Measurements from ENCODE around the gene TUBGCP4.

Gene TUBGCP4

GRCh38 chr15:43440721-43441281 lies 69.9 kb downstream of the TUBGCP4 start:
- peak; percentile 44 for DNase-seq (ENCODE audit: low spot score)
- TF ChIP-seq, protein P1, sequence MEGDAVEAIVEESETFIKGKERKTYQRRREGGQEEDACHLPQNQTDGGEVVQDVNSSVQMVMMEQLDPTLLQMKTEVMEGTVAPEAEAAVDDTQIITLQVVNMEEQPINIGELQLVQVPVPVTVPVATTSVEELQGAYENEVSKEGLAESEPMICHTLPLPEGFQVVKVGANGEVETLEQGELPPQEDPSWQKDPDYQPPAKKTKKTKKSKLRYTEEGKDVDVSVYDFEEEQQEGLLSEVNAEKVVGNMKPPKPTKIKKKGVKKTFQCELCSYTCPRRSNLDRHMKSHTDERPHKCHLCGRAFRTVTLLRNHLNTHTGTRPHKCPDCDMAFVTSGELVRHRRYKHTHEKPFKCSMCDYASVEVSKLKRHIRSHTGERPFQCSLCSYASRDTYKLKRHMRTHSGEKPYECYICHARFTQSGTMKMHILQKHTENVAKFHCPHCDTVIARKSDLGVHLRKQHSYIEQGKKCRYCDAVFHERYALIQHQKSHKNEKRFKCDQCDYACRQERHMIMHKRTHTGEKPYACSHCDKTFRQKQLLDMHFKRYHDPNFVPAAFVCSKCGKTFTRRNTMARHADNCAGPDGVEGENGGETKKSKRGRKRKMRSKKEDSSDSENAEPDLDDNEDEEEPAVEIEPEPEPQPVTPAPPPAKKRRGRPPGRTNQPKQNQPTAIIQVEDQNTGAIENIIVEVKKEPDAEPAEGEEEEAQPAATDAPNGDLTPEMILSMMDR (IDR thresholded peaks at IDR 0.05; ENCODE audit: extremely low read depth, missing control alignments): no peak

DNA sequence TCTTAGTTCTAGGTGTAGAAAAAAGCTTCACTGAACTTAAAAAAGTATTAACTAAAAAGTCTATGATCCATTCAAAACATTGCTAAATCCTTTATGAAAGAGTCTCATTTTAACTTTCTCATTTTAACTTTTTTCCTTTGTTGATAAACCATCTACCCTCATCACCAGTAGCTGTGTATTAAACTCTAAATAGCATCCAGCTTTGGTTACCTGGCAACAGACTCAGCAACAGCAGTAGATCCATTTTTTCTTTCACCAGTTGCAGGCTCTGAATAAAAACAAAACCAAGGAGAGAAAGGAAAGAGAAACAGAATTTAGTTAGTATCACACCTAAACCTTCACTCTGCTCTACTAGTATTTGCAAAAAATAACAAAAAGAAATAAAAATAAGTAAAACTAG lies 70.4 kb downstream of the TUBGCP4 start:
- DNase-seq (ENCODE audit: low spot score): peak; percentile 36
- TF ChIP-seq, protein P1 (IDR thresholded peaks at IDR 0.05; ENCODE audit: extremely low read depth, missing control alignments): no peak

- TF ChIP-seq, protein P1 (IDR thresholded peaks at IDR 0.05; ENCODE audit: extremely low read depth, missing control alignments): no peak
- no peak for DNase-seq (ENCODE audit: low spot score)
Observed at GRCh38 chr15:43446344-43446743, 75.4 kb downstream of the TUBGCP4 start.

- TF ChIP-seq, protein P1 (IDR thresholded peaks at IDR 0.05; ENCODE audit: extremely low read depth, missing control alignments): no peak
- DNase-seq (ENCODE audit: low spot score): no peak
Observed at GRCh38 chr15:43449981-43450380, 79.1 kb downstream of the TUBGCP4 start.

All from GM20000 (cell line).